GM21390 (cell line): ENCODE results near the gene SOX3.

Source experiments
- ATAC-seq: cut with Tn5 transposase; IDR thresholded peaks from one replicate; pipeline ENCODE4 v1.9.1; 2021; ENCODE audit not compliant: unreplicated experiment

Gene SOX3

DNA sequence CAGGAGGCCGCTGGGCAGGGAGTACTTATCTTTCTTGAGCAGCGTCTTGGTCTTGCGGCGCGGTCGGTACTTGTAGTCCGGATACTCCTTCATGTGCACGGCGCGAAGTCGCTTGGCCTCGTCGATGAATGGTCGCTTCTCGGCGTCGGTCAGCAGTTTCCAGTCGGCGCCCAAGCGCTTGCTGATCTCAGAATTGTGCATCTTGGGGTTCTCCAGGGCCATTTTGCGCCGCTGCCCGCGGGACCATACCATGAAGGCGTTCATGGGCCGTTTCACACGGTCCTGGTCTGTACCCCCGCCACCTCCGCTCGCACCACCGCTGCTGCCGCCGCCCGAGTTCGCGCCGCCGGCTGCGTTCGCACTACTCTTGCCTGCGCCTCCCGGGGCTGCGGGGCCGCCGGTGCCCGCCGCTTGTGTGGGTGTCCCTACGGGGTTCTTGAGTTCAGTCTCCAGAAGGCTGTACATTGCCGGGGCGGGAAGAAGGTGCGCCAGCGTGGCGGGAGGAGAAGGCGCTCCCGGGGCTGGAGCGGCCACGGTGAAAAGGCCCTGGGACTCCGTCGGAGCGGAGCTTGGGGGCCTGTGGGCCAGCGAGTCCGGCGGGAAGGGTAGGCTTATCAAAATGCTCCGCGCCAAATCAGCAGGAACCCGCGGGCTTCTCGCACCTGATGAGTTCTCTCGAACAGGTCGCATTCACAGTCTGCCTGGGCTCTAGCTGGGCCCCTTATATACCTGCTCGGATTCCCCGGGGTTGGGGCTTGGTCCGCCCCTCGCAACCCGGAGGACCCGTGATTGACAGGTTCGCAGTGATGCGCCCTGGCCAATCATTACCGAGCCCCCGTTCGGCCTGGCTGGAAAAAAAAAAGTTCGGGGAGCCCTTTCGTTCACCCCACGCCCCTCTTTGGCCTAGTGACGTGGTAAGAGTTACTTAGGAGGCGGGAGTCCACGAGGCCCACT is at the start of gene SOX3:
TSS of gene SOX3 (minus strand) at position 699 of the 954 bp plus-strand sequence. CDS start at position 690, 9 bp downstream.
- no peak for ATAC-seq

DNA sequence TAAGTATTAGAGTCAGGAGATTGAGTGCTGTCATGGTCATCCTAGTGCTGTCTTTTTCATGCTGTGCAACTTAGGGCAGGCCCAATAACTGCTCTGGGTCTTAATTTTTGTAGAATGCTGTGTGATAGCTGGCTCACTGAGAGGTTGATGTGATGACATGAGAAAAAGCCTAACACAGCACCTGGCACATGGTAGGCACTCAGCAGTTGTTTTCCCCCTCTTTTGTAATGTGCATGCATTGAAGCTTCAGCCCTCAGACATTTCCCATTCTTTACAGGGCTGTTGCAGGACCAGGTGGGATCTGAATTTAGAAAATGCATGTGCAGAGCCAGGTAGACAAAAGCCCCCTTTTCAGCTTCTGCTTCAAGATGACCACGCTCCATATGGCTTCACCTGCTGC is 44.1 kb upstream of the SOX3 start:
- no peak for ATAC-seq

DNA sequence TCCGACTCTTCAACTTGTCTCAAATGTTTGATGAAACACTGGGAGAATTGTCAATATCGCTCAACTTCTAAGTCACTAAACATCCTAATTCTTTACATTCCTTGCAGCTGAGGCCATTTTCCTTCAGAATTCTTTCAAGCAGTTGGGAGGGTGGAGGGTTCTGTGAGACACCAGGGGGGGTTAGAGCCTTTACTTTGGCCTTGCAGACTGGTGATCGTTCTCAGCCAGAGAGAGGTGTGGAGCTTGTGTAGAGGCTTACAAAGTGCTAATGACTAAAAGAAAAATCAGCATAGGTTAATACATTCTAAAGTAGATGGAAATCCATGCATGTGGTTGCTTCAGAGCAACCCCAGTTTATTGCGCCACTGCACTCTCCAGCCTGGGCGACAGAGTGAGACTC is 21.3 kb upstream of the SOX3 start:
- no peak for ATAC-seq

DNA sequence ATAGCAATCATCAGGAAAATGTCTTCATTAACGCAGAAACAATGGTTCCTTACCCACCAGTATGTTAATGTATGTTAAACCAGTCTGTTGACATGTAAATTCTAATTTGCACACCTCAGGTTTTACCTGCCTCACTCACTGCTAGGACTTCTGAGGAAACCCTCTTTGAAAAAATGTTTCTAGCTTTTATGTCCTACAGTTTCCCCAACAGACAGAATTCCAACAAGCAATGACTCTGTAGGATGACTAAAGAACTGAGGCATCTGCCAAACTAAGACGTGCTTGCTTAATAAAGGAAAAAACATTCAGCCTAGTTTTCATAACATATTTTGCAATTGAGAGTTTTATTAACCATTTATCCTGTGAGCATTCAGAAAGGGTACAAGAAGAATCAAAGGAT is 20.6 kb upstream of the SOX3 start:
- no peak for ATAC-seq

DNA sequence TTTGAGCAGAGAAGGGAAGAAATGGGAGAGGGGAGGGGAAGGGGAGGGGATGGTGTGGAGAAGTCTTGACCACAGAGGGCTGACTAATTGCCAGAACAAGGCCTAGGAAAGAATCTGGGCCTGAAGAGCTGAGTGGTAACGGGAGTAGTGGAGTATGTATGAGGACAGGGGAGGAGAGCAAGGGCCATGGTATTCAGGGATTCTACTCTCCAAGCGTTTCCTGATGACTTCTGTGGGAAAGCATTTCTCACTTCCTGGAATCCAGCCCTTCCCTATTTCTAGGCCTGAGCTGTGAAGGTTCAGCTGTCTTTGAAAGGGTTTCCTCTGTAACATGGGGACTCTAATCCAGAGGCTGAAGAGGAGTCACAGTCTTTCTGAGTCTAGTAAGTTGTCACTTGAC is 19.7 kb upstream of the SOX3 start:
- no peak for ATAC-seq

DNA sequence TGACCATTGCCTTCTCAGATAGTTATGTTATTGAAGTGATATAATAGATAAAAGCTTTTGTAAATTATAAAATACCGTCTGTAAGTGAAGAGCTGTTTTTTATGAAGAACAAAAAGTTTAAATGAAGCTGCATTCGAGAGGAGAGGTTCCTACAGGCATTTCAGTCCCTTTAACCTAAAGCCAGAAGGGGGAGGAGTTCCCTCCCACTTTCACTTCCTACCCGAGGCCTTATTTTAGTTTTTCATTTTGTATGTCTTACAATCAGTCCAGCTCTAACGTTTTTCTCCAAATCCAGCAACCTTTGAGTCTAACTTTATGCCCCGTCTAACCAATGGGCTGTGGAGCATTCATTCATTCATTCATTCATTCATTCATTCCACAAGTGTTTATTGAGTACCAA is 16.5 kb upstream of the SOX3 start:
- ATAC-seq, result no peak

DNA sequence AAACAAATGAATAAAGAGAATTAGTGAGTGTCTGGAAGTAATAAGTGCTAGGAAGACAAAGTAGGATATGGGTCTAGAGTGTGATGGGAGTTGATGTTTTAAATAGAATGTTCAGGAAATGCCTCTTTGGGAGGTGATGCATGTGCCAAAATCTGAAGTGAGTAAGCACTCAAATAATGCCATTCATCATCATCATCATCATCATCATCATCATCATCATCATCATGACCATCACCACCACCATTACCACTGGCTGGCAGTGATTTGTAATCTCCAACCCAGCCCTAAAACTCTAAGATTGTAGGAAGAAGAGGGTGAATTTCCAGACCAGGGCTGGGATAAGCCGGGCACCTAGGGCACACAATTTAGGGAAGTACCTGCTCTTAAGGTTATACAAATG is 9.7 kb upstream of the SOX3 start:
- no peak for ATAC-seq

DNA sequence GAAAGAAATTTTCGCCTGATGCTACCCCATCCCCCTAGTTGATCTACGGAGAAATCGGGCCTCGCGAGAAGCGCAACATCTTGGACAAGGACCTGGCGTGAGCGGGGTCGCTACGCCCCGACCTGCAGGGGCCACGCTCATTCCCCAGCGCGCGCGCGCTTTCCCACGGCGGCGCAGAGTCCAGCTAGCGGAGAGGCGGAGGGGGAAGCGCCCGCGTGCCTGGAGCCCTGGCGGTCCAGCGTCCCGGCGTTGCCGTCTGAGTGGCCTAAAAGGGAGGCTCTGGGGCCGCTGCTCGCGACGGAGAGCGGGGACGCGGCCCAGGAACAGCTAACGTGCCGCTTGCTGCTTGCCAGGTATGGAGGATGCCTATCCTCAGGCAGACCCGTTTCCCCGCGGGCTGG is 6.0 kb upstream of the SOX3 start:
- ATAC-seq, result no peak

DNA sequence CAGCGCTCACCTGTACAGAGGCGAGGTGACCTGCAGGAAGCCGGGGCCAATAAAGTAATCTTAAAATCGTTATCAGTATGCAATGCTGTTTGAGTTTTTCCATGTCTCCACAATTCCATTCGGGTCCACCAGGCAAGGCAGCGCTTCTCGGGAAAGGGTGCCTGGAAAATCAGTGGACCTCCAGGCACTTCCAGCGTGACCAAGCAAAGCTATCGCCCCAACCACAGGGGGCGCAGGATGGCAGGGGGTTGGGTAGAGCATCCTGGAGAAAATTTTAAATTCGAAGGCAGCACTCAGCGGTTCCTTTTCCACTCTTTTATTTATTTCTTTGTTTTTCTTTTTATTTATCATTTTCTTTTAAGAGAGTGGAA is 5.4 kb upstream of the SOX3 start:
- no peak for ATAC-seq

DNA sequence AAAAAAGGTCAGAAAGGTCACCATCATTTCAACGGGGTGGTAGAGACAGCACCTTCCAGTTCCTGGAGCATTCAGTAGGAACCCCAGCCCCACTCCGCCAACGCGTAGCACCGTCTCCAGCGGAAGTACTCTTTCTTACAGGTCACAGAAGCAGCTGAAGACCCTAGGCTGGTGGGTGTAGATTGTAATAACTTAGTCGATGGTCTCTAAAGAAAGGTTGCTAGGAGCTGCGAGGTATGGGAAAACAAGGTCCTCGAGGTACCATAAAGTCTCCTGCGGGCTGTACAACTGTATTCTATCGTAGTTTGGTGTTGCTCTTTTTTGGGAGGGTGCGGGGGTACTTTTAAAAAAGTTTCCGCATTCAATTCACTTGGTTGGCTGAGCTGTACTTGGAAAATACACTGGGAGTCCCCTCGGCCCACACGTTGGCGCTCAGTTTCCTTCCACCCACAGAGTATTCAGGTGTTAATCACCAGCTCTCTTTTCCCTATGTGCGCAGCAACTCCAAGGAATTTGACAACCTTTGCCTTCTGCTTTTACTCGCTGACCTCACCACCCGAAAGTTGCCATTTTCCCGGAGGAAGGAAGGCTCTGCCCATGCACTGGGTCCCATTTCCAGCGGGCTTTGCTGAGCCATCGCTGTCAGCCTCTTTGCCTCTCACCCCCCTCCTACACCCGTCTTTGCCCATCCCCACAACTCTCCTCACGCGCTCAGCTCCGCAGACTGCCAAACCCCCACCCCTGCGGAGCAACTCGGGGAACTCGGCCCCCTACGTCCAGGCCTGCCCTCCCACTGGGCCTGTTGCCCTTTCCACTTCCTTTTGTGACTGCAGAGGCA is 4.8 kb upstream of the SOX3 start:
- ATAC-seq, result no peak

DNA sequence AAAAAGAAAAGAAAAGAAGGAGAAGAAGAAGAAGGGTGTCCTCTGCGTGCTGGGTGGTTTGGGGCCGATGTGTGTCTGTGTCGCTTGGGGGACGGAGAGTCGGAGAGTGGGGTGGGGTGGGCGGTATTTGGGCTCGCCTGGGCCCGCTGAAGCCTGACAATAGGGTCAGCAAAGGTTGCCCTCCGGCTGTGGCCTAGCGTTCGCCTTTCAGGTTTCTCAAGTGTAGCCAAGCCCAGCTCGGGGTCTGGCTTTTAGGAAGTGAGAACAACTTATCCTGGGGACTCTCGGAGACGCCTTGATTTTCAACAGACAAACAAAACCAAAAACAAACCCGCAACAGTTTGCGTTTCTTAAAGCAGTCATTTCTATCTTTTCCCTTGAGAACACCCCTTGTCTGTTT is 4.1 kb upstream of the SOX3 start:
- ATAC-seq, result no peak

DNA sequence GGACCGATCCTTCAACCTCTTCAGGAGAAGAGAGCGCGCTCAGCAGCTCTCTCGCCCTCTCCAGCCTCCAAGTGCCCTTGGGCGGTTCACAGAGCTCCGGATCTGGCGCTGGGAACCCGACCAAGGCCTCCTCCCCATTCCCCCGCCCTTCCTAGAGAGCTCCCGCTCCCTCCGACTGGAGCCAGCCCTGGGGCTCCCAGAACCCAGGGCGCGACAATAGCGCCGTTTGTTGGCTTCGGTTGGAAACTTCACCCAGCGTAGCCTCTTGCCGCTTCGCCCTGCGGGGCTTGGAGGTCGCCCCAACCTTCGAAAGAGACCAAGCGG is 3.1 kb upstream of the SOX3 start:
- no peak for ATAC-seq

DNA sequence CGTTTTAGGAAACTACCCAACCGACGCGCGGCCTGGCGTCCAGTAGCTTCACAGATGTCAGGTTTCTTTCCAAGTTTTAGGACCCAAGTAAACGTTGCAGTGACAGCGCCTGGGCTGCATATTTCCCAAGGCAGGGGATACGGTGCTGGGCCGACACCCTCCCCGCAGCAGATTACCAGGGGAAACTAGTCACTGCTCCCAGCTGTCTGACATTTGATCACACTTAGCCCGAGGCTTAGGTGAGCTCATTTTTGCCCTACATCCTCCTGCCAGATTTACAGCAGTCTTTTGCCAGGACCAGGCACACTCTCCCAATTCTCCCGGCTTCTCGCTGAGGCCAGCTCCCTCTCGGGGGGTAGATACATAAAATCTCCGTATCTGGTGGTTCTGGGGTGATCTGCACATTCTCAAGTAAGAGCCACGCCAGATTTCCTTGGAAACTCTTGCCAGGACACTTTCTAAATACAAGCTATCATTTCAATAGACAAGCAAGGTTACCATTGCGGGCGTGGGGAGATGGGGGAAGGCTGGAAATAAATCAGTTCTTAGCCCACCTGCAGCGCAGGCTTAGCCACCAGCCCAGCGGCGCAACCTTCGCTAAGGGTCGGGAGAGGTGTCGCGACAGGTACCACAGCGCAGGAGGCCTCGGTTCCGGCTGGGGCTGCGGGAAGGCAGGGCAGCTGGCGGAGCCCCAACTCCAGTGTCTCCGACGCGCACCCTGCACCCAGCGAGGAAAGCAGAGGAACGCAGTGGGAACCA is 2.5 kb upstream of the SOX3 start:
- no peak for ATAC-seq

DNA sequence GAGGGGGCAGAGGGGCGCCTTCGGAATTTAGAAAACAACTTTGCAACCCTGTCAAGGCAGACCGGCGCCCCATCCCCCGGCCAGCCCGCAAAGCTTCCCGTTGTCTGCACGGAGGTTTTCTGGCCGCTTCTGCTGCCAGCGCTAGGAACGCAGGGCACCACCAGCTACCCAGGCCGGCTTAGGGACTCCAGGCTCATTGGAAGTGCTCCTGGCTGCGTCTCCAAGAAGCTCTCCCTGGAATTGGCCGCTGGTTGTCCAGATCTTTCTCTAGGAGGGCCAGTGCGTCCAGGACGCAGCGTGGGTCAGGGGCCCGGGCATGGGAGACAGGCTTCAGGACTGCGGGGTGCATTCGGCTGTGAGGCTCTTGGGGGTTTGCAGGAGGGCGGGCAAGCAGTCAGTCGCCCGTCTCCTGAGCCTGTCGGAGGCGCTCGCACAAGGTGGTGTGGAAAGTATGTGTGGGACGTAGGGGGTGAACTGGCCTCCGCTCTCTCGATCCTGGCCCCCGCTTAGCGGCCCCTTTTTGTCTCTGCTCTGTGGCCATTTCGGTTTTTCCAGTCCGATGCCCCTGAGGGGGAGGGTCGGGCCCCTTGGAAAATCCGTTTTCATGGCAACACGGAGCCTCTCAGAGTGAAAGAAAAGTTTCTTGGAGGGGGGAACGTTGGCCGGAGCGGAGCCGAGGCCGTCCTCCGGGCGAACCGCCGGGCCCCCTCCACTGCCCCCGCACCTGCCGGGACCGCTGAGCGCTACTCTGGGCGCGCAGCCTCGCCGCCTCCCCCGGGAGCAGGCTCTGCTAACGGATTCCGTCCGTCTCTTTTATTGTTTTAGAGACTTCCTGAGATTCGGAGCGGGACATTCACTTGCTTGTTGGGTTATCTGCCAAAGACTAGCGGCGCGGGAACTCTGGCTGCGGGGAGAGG is 810 bp upstream of the SOX3 start:
- ATAC-seq, result no peak

DNA sequence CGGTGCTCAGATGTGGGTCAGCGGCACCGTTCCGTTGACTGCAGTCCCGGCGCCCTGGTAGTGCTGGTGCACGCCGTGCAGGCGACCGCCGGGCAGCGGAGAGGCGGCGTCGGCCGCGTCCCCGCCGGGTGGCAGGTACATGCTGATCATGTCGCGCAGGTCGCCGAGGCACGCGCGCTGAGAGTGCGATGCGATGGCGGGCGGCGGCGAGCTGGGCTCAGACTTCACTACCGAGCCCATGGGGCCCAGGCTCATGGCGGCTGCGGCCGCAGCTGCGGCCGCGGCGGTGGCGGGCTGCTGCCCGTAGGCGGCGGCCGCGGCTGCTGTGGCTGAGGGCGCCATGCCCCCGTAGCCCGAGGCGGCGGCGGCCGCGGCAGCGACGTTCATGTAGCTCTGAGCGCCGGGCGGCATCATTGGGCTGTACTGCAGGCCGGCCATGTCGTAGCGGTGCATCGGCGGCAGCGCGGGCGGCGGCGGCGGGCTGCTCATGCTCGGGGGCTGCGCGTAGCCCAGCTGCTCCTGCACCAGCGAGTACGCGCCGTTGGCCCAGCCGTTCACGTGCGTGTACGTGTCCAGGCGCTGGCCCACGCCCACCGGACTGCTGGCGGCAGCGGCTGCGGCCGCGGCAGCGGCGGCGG is 1.0 kb downstream of the SOX3 start:
- no peak for ATAC-seq

DNA sequence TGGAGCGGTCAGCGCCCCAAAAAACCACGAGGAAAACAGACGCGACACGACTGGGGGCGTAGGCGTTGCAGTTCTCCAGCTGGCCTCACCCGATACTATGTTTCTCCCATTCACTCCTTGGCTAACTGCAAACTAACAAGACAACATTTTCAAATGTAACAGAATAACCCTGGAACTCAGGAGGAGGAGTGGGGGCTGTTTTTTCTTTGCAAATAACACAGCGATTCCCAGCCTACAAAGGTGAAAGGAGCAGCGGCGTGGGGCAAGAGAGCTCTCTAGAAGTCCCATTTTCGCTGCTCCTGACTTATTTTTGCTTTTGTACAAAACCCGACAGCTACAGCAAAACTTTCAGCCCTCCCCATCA is 1.6 kb downstream of the SOX3 start:
- no peak for ATAC-seq

DNA sequence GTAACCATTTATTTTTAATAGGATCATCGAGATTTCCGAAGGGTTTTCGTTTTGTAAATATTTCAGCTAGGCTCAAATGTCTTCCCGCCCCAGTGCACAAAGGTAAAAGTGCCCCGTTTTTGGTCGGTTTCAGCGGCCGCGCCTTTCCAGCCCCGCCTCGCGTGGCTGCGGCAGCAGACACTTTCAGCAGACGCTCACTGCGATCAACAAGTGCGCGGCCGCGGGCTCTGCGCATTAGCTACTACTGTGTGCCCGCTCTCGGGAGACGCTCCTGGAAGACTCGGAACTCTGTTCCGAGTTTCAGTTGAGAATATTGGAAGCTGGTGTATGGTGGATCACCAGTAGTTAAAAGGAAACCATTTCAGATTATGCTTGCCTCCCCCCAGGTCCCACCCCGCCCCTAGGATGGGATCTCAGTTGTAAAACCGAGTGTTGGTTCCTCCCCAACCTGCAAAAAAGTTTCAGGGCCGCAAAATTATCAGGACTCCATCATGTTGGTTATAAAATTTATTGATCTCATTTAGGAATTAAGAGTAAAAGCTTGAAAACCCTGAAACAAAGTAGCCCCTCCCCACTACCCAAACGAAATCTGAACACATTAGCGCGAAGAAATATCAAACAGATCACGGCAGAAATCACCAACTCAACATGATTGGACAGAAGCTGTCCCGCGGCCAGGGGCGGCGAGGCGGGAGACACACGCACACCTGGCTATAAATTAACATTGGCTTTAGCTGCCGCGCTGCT is 2.2 kb downstream of the SOX3 start:
- ATAC-seq, result no peak

DNA sequence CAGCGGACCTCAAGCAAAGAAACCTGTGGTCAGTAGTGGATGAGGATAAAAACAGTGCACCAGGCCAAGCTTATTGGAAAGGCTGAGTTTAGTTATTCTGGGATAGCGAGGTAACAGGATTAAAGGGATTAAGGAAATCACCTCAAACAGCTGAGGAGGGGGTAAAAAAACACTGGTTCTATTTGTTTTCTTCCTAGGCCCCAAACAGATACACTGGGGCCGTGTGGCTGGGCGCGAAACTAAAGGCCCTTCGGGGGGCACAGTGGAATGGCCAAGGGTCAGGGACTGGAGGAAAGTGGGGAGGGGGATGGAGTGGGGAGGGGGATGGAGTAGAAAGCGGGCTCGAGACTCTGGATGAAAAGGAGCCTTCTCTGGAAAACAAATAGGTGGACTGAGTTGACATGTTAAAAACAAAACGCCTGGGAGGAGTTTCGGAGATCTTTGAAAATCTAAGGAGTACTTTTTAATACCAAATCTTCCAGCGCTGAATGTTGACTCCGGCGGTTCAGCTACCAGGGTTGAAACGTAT is 2.9 kb downstream of the SOX3 start:
- no peak for ATAC-seq

DNA sequence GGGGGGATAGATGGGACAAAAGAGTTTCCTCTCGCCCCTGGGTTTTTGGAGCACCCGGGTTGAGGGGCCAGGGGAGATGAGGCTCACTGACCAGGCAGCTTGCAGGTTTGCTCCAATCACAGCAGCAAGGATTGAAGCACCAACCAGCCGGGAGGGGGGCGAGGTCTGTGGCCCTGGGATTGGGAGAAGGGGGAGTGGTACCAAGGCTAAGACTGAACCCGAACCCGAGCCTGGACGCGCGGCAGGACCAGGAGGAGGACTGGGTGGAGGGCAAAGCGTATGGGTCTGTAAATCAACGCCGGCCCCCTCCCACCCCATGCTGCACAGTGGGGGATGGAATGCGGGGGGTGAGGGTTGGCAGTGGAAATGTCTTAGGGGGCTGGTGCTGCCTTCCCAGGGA is 3.5 kb downstream of the SOX3 start:
- ATAC-seq, result no peak
